Aorta (tissue), 5 donors: ENCODE measurements around the gene ADGRA1. TPM values are rescaled to one million over a fixed set of nuclear protein-coding genes. Genes with fewer than 3 reads are reported as not detected.

ENCODE experiments used
- ATAC-seq: fragments of 200-7000 bp; cut with Tn5 transposase; one replicate; pipeline ENCODE4 v1.9.1; 2022; ENCODE audit warnings: moderate library complexity; ENCODE audit not compliant: low FRiP score
- DNase-seq, 2 donors: peaks; one replicate each; pipeline ENCODE4 v3.0.0-alpha.2; 2020
- H3K27ac ChIP-seq, 2 donors: one replicate each; pipeline ENCODE4 v1.5.1; 2013; ENCODE audit warnings: low read length in 2 of 2, mild to moderate bottlenecking in 2 of 2, moderate library complexity in 2 of 2, control low read depth in 1 of 2, inconsistent platforms in 1 of 2, low read depth in 1 of 2
- H3K27me3 ChIP-seq, 2 donors: one replicate each; pipeline ENCODE4 v1.6.1; 2013; ENCODE audit warnings: control low read depth in 1 of 2, low read length in 1 of 2, mild to moderate bottlenecking in 1 of 2, moderate library complexity in 1 of 2; ENCODE audit not compliant: insufficient read depth in 2 of 2, control insufficient read depth in 1 of 2
- H3K36me3 ChIP-seq, 2 donors: one replicate each; pipeline ENCODE4 v1.6.1; 2013; ENCODE audit warnings: control low read depth in 1 of 2, low read length in 1 of 2, mild to moderate bottlenecking in 1 of 2; ENCODE audit not compliant: insufficient read depth in 2 of 2, control insufficient read depth in 1 of 2
- H3K4me1 ChIP-seq, 2 donors: one replicate each; pipeline ENCODE4 v1.6.1; 2013; ENCODE audit warnings: low read length in 2 of 2, control low read depth in 1 of 2, mild to moderate bottlenecking in 1 of 2, moderate library complexity in 1 of 2; ENCODE audit not compliant: insufficient read depth in 2 of 2, control insufficient read depth in 1 of 2
- H3K4me3 ChIP-seq, 2 donors: one replicate each; pipeline ENCODE4 v1.5.1; 2013; ENCODE audit warnings: low read length in 2 of 2, control low read depth in 1 of 2, mild to moderate bottlenecking in 1 of 2
- H3K9me3 ChIP-seq: one replicate; pipeline ENCODE4 v1.6.1; 2013; ENCODE audit warnings: mild to moderate bottlenecking, low read length; ENCODE audit not compliant: control insufficient read depth
- WGBS, 2 donors: extraction: QIAGEN DNeasy Blood & Tissue Kit; methylation state at CpG; one replicate each; pipeline ENCODE4 v1.1.7; 2013; 5-methylcytosine and 5-hydroxymethylcytosine counted together
- intact Hi-C, 2 donors: fragments of 100-400 bp; cut with DNase I; formaldehyde crosslinking; loops; one replicate each; pipeline versions ENCODE4 v1.14.2 to v1.15.0; 2022
- polyA plus RNA-seq, 2 donors: library from polyadenylated mRNA; stranded (reverse); fragments of 200-250 nt; gene quantifications; one replicate each; pipeline ENCODE4 v1.2.3, GENCODE V29; 2013
- total RNA-seq, 2 donors: library from RNA; stranded (reverse); fragmentation: NEBNext Ultra II Directional; extraction: Animal tissue kit (Norgen Biotek cat#: 25700); gene quantifications; one replicate each; pipeline ENCODE4 v1.2.1, GENCODE V29; 2021
- donor health status: healthy with polysubstance abuse.
- donor health status: Bipolar disorder and iron deficiency.
- donor health status: DM: no; HTN: no; CAD: no.
- donor health status: DM: no; HTN: no; CAD: no.
- donor health status: DM: yes; HTN: yes; CAD: no.

Gene ADGRA1
- total and polyA plus RNA-seq, 4 donors = 0.20 TPM; not detected in 3

- Histone ChIP-seq H3K27ac (no peak overlapping the region), H3K36me3 (no peaks in the 10 kb centered on the region), H3K4me1 (no peaks in the 10 kb centered on the region), H3K4me3 (no peak overlapping the region), H3K27me3 (no peaks in the 10 kb centered on the region), H3K9me3 (peaks cover 3% of the 10 kb centered on the region)
- 78 to 81% methylated on average over 12 to 13 of the region's 13 CpGs for WGBS, 2 donors
- no peak for DNase-seq
- intact Hi-C loops = no loop called here
- ATAC-seq = no peak
Measured at GRCh38 chr10:133115453-133115842, 27.7 kb downstream of the ADGRA1 start.

GRCh38 chr10:133115976-133116375, 28.3 kb downstream of the ADGRA1 start:
- ATAC-seq = no peak
- Histone ChIP-seq H3K9me3 (peaks cover 3% of the 10 kb centered on the region), H3K36me3 (no peaks in the 10 kb centered on the region), H3K27ac (no peak overlapping the region), H3K27me3 (no peaks in the 10 kb centered on the region), H3K4me1 (no peaks in the 10 kb centered on the region), H3K4me3 (no peak overlapping the region)
- WGBS, 2 donors = 43 to 45% methylated on average over 17 of the region's 17 CpGs
- DNase-seq = no peak
- intact Hi-C loops = no loop called here

GRCh38 chr10:133116455-133116854, 28.7 kb downstream of the ADGRA1 start:
- no peak overlapping the region for H3K4me3 ChIP-seq
- WGBS, 2 donors = 77 to 85% methylated on average over 11 to 14 of the region's 14 CpGs
- peaks cover 3% of the 10 kb centered on the region for H3K9me3 ChIP-seq
- ATAC-seq = no peak
- intact Hi-C loops = no loop called here
- H3K4me1 ChIP-seq = no peaks in the 10 kb centered on the region
- no peaks in the 10 kb centered on the region for H3K27me3 ChIP-seq
- H3K36me3 ChIP-seq = no peaks in the 10 kb centered on the region
- H3K27ac ChIP-seq = no peak overlapping the region
- no peak for DNase-seq

GRCh38 chr10:133117036-133117687, 29.4 kb downstream of the ADGRA1 start:
- intact Hi-C loops = no loop called here
- Histone ChIP-seq H3K27me3 (no peaks in the 10 kb centered on the region), H3K4me3 (no peak overlapping the region), H3K4me1 (no peaks in the 10 kb centered on the region), H3K27ac (no peak overlapping the region), H3K9me3 (peaks cover 3% of the 10 kb centered on the region), H3K36me3 (no peaks in the 10 kb centered on the region)
- 86 to 89% methylated on average over 21 of the region's 21 CpGs for WGBS, 2 donors
- ATAC-seq = no peak
- no peak for DNase-seq

- no peak for ATAC-seq
- H3K9me3 ChIP-seq = peaks cover 3% of the 10 kb centered on the region
- WGBS, 2 donors = 29 to 39% methylated on average over 8 of the region's 8 CpGs
- no peaks in the 10 kb centered on the region for H3K4me1 ChIP-seq
- intact Hi-C loops = no loop called here
- no peaks in the 10 kb centered on the region for H3K27me3 ChIP-seq
- no peak for DNase-seq
- H3K27ac ChIP-seq = no peak overlapping the region
- H3K4me3 ChIP-seq = no peak overlapping the region
- H3K36me3 ChIP-seq = no peaks in the 10 kb centered on the region
Measured at GRCh38 chr10:133117688-133118071, 30.0 kb downstream of the ADGRA1 start.

GRCh38 chr10:133121479-133121878, 33.8 kb downstream of the ADGRA1 start:
- intact Hi-C loops = no loop called here

GRCh38 chr10:133122171-133122935, 34.6 kb downstream of the ADGRA1 start:
- Histone ChIP-seq H3K4me3 (no peak overlapping the region), H3K27ac (no peak overlapping the region), H3K4me1 (no peaks in the 10 kb centered on the region), H3K36me3 (no peaks in the 10 kb centered on the region), H3K27me3 (no peaks in the 10 kb centered on the region), H3K9me3 (peaks cover 3% of the 10 kb centered on the region)
- no peak for ATAC-seq
- DNase-seq = peak in 1 of 2 donors; percentile 72
- WGBS, 2 donors = 82 to 85% methylated on average over 33 of the region's 33 CpGs
- intact Hi-C loops = no loop called here

More at GRCh38 chr10:133121479-133121878, 33.8 kb downstream of the ADGRA1 start:
- no peak for ATAC-seq
- no peak overlapping the region for H3K27ac ChIP-seq
- no peaks in the 10 kb centered on the region for H3K4me1 ChIP-seq
- DNase-seq = no peak
- H3K4me3 ChIP-seq = no peak overlapping the region
- no peaks in the 10 kb centered on the region for H3K36me3 ChIP-seq
- peaks cover 3% of the 10 kb centered on the region for H3K9me3 ChIP-seq
- 79 to 96% methylated on average over 8 of the region's 8 CpGs for WGBS, 2 donors
- no peaks in the 10 kb centered on the region for H3K27me3 ChIP-seq

- no peaks in the 10 kb centered on the region for H3K27me3 ChIP-seq
- H3K9me3 ChIP-seq = peaks cover 3% of the 10 kb centered on the region
- intact Hi-C loops = no loop called here
- DNase-seq (peak; percentile 15 to 70), ATAC-seq (no peak)
- no peaks in the 10 kb centered on the region for H3K36me3 ChIP-seq
- H3K4me3 ChIP-seq = no peak overlapping the region
- 78% methylated on average over 39 of the region's 39 CpGs for WGBS, 2 donors
- H3K27ac ChIP-seq = no peak overlapping the region
- H3K4me1 ChIP-seq = no peaks in the 10 kb centered on the region
Measured at GRCh38 chr10:133123050-133123745, 35.5 kb downstream of the ADGRA1 start.
